Smooth muscle cell (in vitro differentiated cells): ENCODE data around the gene TBC1D2B. TPM values are rescaled to one million over a fixed set of nuclear protein-coding genes. Genes with fewer than 3 reads are reported as not detected.
A peak's percentile ranks its signal among the peaks of the same experiment; 100 is the strongest.
"Not testable (repeated sequence)": the region's sequence is repeated elsewhere in the genome, so short reads cannot be mapped to it uniquely, and the experiment has no call there.

Source experiments
- DNase-seq: peaks from one replicate; lab custom pipeline; 2025; ENCODE audit not compliant: unreplicated experiment; lab: John Stamatoyannopoulos, UW
- H2AFZ ChIP-seq: fragments of 200-600 bp; sonication (generic); 2 replicates; pipeline ENCODE4 v1.6.0; 2016; ENCODE audit warnings: antibody characterized with exemption, low read depth, mild to moderate bottlenecking
- H3F3A ChIP-seq: fragments of 200-600 bp; sonication (generic); 2 replicates; pipeline ENCODE4 v1.6.0; 2017; ENCODE audit warnings: antibody characterized with exemption, low read depth
- H3K27ac ChIP-seq: fragments of 200-600 bp; sonication (generic); 2 replicates; pipeline ENCODE4 v1.5.1; 2016; ENCODE audit warnings: low read depth, mild to moderate bottlenecking
- H3K27me3 ChIP-seq: fragments of 200-600 bp; sonication (generic); 2 replicates; pipeline ENCODE4 v1.6.1; 2016; ENCODE audit warnings: low read depth, mild to moderate bottlenecking
- H3K36me3 ChIP-seq: fragments of 200-600 bp; sonication (generic); 2 replicates; pipeline ENCODE4 v1.5.1; 2016; ENCODE audit warnings: low read depth
- H3K4me1 ChIP-seq: fragments of 200-600 bp; sonication (generic); 2 replicates; pipeline ENCODE4 v1.5.1; 2016; ENCODE audit warnings: low read depth
- H3K4me2 ChIP-seq: fragments of 200-600 bp; sonication (generic); 2 replicates; pipeline ENCODE4 v1.6.0; 2016; ENCODE audit warnings: mild to moderate bottlenecking
- H3K4me3 ChIP-seq: fragments of 200-600 bp; sonication (generic); 2 replicates; pipeline ENCODE4 v1.5.1; 2016; ENCODE audit warnings: mild to moderate bottlenecking
- H3K79me2 ChIP-seq: fragments of 200-600 bp; sonication (generic); 2 replicates; pipeline ENCODE4 v1.6.0; 2016; ENCODE audit warnings: low read depth, mild to moderate bottlenecking
- H3K9ac ChIP-seq: fragments of 200-600 bp; sonication (generic); 2 replicates; pipeline ENCODE4 v1.6.0; 2016; ENCODE audit warnings: low read depth
- H3K9me3 ChIP-seq: fragments of 200-600 bp; sonication (generic); replicated peaks from 2 replicates; pipeline ENCODE4 v1.5.1; 2016; ENCODE audit warnings: low read depth
- H4K20me1 ChIP-seq: fragments of 200-600 bp; sonication (generic); 2 replicates; pipeline ENCODE4 v1.6.0; 2016; ENCODE audit warnings: low read depth
- CTCF ChIP-seq: fragments of 200-600 bp; sonication (generic); IDR thresholded peaks from 2 replicates; pipeline ENCODE4 v1.5.1; 2017; ENCODE audit warnings: borderline replicate concordance, mild to moderate bottlenecking, antibody characterized with exemption; ENCODE audit not compliant: insufficient read depth, poor library complexity, severe bottlenecking
- WGBS: methylation state at CpG from one replicate; pipeline ENCODE4 v1.1.7; 2016; ENCODE audit warnings: low lambda C conversion rate; 5-methylcytosine and 5-hydroxymethylcytosine counted together
- polyA plus RNA-seq: library from polyadenylated mRNA; unstranded; fragments of >200 nt; fragmentation: Nextera tagmentation; extraction: Ambion mirVana; gene quantifications from 2 replicates; pipeline ENCODE4 v1.2.1, GENCODE V29; 2016
- total RNA-seq: library from RNA; depleted of rRNA; stranded (reverse); fragments of >200 nt; gene quantifications from 2 replicates; pipeline ENCODE4 v1.2.3, GENCODE V29; 2014

TBC1D2B gene
- total and polyA plus RNA-seq, 2 experiments from 2014 or later, result 14.2 to 19.4 TPM

- TF ChIP-seq CTCF, result no peak
- Histone ChIP-seq H3K4me1 (no peaks in the 10 kb centered on the region), H3K27ac (no peak overlapping the region), H4K20me1 (no peaks in the 10 kb centered on the region), H3K79me2 (no peaks in the 10 kb centered on the region), H3K36me3 (no peaks in the 10 kb centered on the region), H2AFZ (no peak overlapping the region), H3K27me3 (no peaks in the 10 kb centered on the region), H3K4me3 (no peak overlapping the region), H3K9me3 (no peaks in the 10 kb centered on the region), H3F3A (no peaks in the 10 kb centered on the region), H3K4me2 (no peak overlapping the region), H3K9ac (no peak overlapping the region)
- no peak for DNase-seq
- WGBS, result 91% methylated on average over 1 of the region's 1 CpG
Observed at GRCh38 chr15:77964193-77964592, 113.3 kb downstream of the TBC1D2B start.

- Histone ChIP-seq H3F3A (no peaks in the 10 kb centered on the region), H3K79me2 (no peaks in the 10 kb centered on the region), H2AFZ (no peak overlapping the region), H3K4me2 (peak overlapping the region; percentile 78), H3K27me3 (no peaks in the 10 kb centered on the region), H3K9ac (no peak overlapping the region), H3K4me3 (peak overlapping the region; percentile 27), H3K9me3 (no peaks in the 10 kb centered on the region), H3K36me3 (no peaks in the 10 kb centered on the region), H3K4me1 (no peaks in the 10 kb centered on the region), H4K20me1 (no peaks in the 10 kb centered on the region), H3K27ac (no peak overlapping the region)
- peak; percentile 96 for TF ChIP-seq CTCF
- peak; percentile 61 for DNase-seq
- 10% methylated on average over 17 of the region's 17 CpGs for WGBS
Observed at GRCh38 chr15:77959432-77959879, 118.1 kb downstream of the TBC1D2B start.

GRCh38 chr15:77958716-77959431 is 118.6 kb downstream of the TBC1D2B start:
- not testable (repeated sequence) for H2AFZ ChIP-seq, H3K4me2 ChIP-seq, H3K4me1 ChIP-seq, H3K27me3 ChIP-seq, H3K27ac ChIP-seq, H3K9ac ChIP-seq, H3F3A ChIP-seq, DNase-seq, H3K79me2 ChIP-seq, H3K9me3 ChIP-seq, H3K4me3 ChIP-seq, H3K36me3 ChIP-seq, H4K20me1 ChIP-seq
- 71% methylated on average over 7 of the region's 7 CpGs for WGBS

GRCh38 chr15:77958021-77958420 is 119.5 kb downstream of the TBC1D2B start:
- H4K20me1 ChIP-seq, H3K27me3 ChIP-seq, H3K9me3 ChIP-seq, H3K4me3 ChIP-seq, DNase-seq, H2AFZ ChIP-seq, H3K79me2 ChIP-seq, H3K36me3 ChIP-seq, H3K27ac ChIP-seq, H3F3A ChIP-seq, H3K4me2 ChIP-seq, H3K9ac ChIP-seq, H3K4me1 ChIP-seq: not testable (repeated sequence)
- WGBS, result 94% methylated on average over 2 of the region's 2 CpGs

GRCh38 chr15:77953926-77954325 is 123.6 kb downstream of the TBC1D2B start:
- not testable (repeated sequence) for H3F3A ChIP-seq, H3K9ac ChIP-seq, DNase-seq, H2AFZ ChIP-seq, H3K4me1 ChIP-seq, H4K20me1 ChIP-seq, H3K9me3 ChIP-seq, H3K4me2 ChIP-seq, H3K36me3 ChIP-seq, H3K4me3 ChIP-seq, H3K27ac ChIP-seq, H3K79me2 ChIP-seq, H3K27me3 ChIP-seq
- 54% methylated on average over 5 of the region's 5 CpGs for WGBS

- DNase-seq, H2AFZ ChIP-seq, H4K20me1 ChIP-seq, H3K9ac ChIP-seq, H3K79me2 ChIP-seq, H3K36me3 ChIP-seq, H3F3A ChIP-seq, H3K9me3 ChIP-seq, H3K27ac ChIP-seq, H3K4me2 ChIP-seq, H3K4me3 ChIP-seq, H3K4me1 ChIP-seq, H3K27me3 ChIP-seq: not testable (repeated sequence)
- WGBS, result 92% methylated on average over 4 of the region's 5 CpGs
Observed at GRCh38 chr15:77952928-77953446, 124.5 kb downstream of the TBC1D2B start.

- H3K9me3 ChIP-seq, H3K79me2 ChIP-seq, DNase-seq, H2AFZ ChIP-seq, H3K36me3 ChIP-seq, H3F3A ChIP-seq, H3K4me2 ChIP-seq, H3K4me1 ChIP-seq, H3K27me3 ChIP-seq, H3K9ac ChIP-seq, H4K20me1 ChIP-seq, H3K4me3 ChIP-seq, H3K27ac ChIP-seq: not testable (repeated sequence)
- WGBS, result 97% methylated on average over 4 of the region's 5 CpGs
Observed at GRCh38 chr15:77951105-77951786, 126.3 kb downstream of the TBC1D2B start.
